GM21360 (cell line): ENCODE results near the gene SLC9A2.
A peak's percentile ranks its signal among the peaks of the same experiment; 100 is the strongest.

Experiments used
- ATAC-seq: cut with Tn5 transposase; IDR thresholded peaks from one replicate; pipeline ENCODE4 v1.9.1; 2021; ENCODE audit warnings: mild to moderate bottlenecking, moderate library complexity; ENCODE audit not compliant: unreplicated experiment

Gene SLC9A2

GRCh38 chr2:102619414-102620319, at the start of gene SLC9A2:
Gene SLC9A2 (plus strand): TSS chr2:102619553. CDS start chr2:102619849, 296 bp downstream.
- ATAC-seq = no peak

GRCh38 chr2:102575888-102576287, 43.5 kb upstream of the SLC9A2 start:
- ATAC-seq = no peak

GRCh38 chr2:102578376-102578775, 41.0 kb upstream of the SLC9A2 start:
- no peak for ATAC-seq

GRCh38 chr2:102581911-102582310, 37.4 kb upstream of the SLC9A2 start:
- ATAC-seq = no peak

GRCh38 chr2:102582845-102583244, 36.5 kb upstream of the SLC9A2 start:
- ATAC-seq = no peak

- ATAC-seq = no peak
Observed at GRCh38 chr2:102585847-102586404, 33.4 kb upstream of the SLC9A2 start.

GRCh38 chr2:102588213-102588939, 31.0 kb upstream of the SLC9A2 start:
- ATAC-seq = no peak

- no peak for ATAC-seq
Observed at GRCh38 chr2:102589444-102589843, 29.9 kb upstream of the SLC9A2 start.

- ATAC-seq = no peak
Observed at GRCh38 chr2:102591491-102592045, 27.8 kb upstream of the SLC9A2 start.

GRCh38 chr2:102592601-102593000, 26.8 kb upstream of the SLC9A2 start:
- no peak for ATAC-seq

- no peak for ATAC-seq
Observed at GRCh38 chr2:102593516-102593915, 25.8 kb upstream of the SLC9A2 start.

- ATAC-seq = no peak
Observed at GRCh38 chr2:102594445-102595016, 24.8 kb upstream of the SLC9A2 start.

- no peak for ATAC-seq
Observed at GRCh38 chr2:102597788-102598187, 21.6 kb upstream of the SLC9A2 start.

- ATAC-seq = no peak
Observed at GRCh38 chr2:102599486-102599885, 19.9 kb upstream of the SLC9A2 start.

- ATAC-seq = no peak
Observed at GRCh38 chr2:102601730-102602129, 17.6 kb upstream of the SLC9A2 start.

GRCh38 chr2:102603904-102604303, 15.4 kb upstream of the SLC9A2 start:
- no peak for ATAC-seq

- ATAC-seq = no peak
Observed at GRCh38 chr2:102604769-102605168, 14.6 kb upstream of the SLC9A2 start.

GRCh38 chr2:102606353-102606752, 13.0 kb upstream of the SLC9A2 start:
- no peak for ATAC-seq

GRCh38 chr2:102615620-102616436, 3.5 kb upstream of the SLC9A2 start:
- ATAC-seq = peak; percentile 77
